HG02678 (cell line): ENCODE data around the gene NAPSA.
"Not testable (repeated sequence)": the region's sequence is repeated elsewhere in the genome, so short reads cannot be mapped to it uniquely, and the experiment has no call there.

Experiments
- ATAC-seq: cut with Tn5 transposase; IDR thresholded peaks from one replicate; pipeline ENCODE4 v1.9.1; 2021; ENCODE audit warnings: mild to moderate bottlenecking, moderate library complexity; ENCODE audit not compliant: unreplicated experiment

The NAPSA gene

GRCh38 chr19:50365434-50366306 is at the start of gene NAPSA:
Gene NAPSA (minus strand): TSS chr19:50365639. CDS start chr19:50365621, 18 bp downstream.
- no peak for ATAC-seq

- no peak for ATAC-seq
Observed at GRCh38 chr19:50413531-50413930, 48.1 kb upstream of the NAPSA start.

GRCh38 chr19:50413096-50413495 is 47.7 kb upstream of the NAPSA start:
- no peak for ATAC-seq

- no peak for ATAC-seq
Observed at GRCh38 chr19:50412419-50412818, 47.0 kb upstream of the NAPSA start.

- no peak for ATAC-seq
Observed at GRCh38 chr19:50410109-50410508, 44.7 kb upstream of the NAPSA start.

- no peak for ATAC-seq
Observed at GRCh38 chr19:50409347-50409746, 43.9 kb upstream of the NAPSA start.

GRCh38 chr19:50406829-50407228 is 41.4 kb upstream of the NAPSA start:
- ATAC-seq: no peak

GRCh38 chr19:50406156-50406820 is 40.8 kb upstream of the NAPSA start:
- no peak for ATAC-seq

- no peak for ATAC-seq
Observed at GRCh38 chr19:50402544-50403301, 37.3 kb upstream of the NAPSA start.

- no peak for ATAC-seq
Observed at GRCh38 chr19:50401605-50402450, 36.4 kb upstream of the NAPSA start.

GRCh38 chr19:50399368-50399745 is 33.9 kb upstream of the NAPSA start:
- no peak for ATAC-seq

- no peak for ATAC-seq
Observed at GRCh38 chr19:50398675-50399367, 33.4 kb upstream of the NAPSA start.

GRCh38 chr19:50394017-50394416 is 28.6 kb upstream of the NAPSA start:
- ATAC-seq: no peak

- ATAC-seq: no peak
Observed at GRCh38 chr19:50393589-50393988, 28.1 kb upstream of the NAPSA start.

GRCh38 chr19:50392759-50393158 is 27.3 kb upstream of the NAPSA start:
- ATAC-seq: no peak

- ATAC-seq: not testable (repeated sequence)
Observed at GRCh38 chr19:50390952-50391351, 25.5 kb upstream of the NAPSA start.

GRCh38 chr19:50390295-50390694 is 24.9 kb upstream of the NAPSA start:
- not testable (repeated sequence) for ATAC-seq

- ATAC-seq: no peak
Observed at GRCh38 chr19:50387868-50388245, 22.4 kb upstream of the NAPSA start.

- ATAC-seq: no peak
Observed at GRCh38 chr19:50387176-50387867, 21.9 kb upstream of the NAPSA start.
